ENCODE data around the gene SLC6A6. TPM values are rescaled to one million over a fixed set of nuclear protein-coding genes. Genes with fewer than 3 reads are reported as not detected.

Gene SLC6A6
- total RNA-seq, 1 donor from 2014 or later: 32.9 TPM

GRCh38 chr3:14369675-14370669, 32.4 kb upstream of the SLC6A6 start:
- Histone ChIP-seq H4K20me1 (ENCODE audit: low read depth) (no peaks in the 10 kb centered on the region), H2AFZ (replicated peaks) (no peak overlapping the region), H3K9ac (no peak overlapping the region), H3F3A (ENCODE audit: low read depth) (peaks cover 10% of the 10 kb centered on the region), H3K27me3 (no peaks in the 10 kb centered on the region), H3K4me1 (peaks cover 21% of the 10 kb centered on the region), H3K36me3 (no peaks in the 10 kb centered on the region), H3K4me2 (no peak overlapping the region), H3K9me3 (ENCODE audit: low read depth) (no peaks in the 10 kb centered on the region), H3K79me2 (ENCODE audit: low read depth) (no peaks in the 10 kb centered on the region), H3K27ac (no peak overlapping the region), H3K4me3 (no peak overlapping the region)
- H3K27ac Mint-ChIP-seq: peak overlapping the region; percentile 94
- H3K4me3 Mint-ChIP-seq: no peak overlapping the region
- no peaks in the 10 kb centered on the region for H3K36me3 Mint-ChIP-seq
- TF ChIP-seq CTCF (IDR thresholded peaks at IDR 0.05) (peak; percentile 40), EZH2 (IDR thresholded peaks at IDR 0.05) (no peak)
- peaks cover 31% of the 10 kb centered on the region for H3K4me1 Mint-ChIP-seq
- H3K9me3 Mint-ChIP-seq: no peaks in the 10 kb centered on the region
- H3K27me3 Mint-ChIP-seq (ENCODE audit: insufficient read depth, low read depth): peaks cover 7% of the 10 kb centered on the region
- DNase-seq (ENCODE audit: low spot score): peak; percentile 50

GRCh38 chr3:14370720-14371572, 31.5 kb upstream of the SLC6A6 start:
- H3K79me2 ChIP-seq (ENCODE audit: low read depth): no peaks in the 10 kb centered on the region
- no peak overlapping the region for H3K4me3 ChIP-seq
- peaks cover 7% of the 10 kb centered on the region for H3K27me3 Mint-ChIP-seq (ENCODE audit: insufficient read depth, low read depth)
- H3K4me2 ChIP-seq: no peak overlapping the region
- H3F3A ChIP-seq (ENCODE audit: low read depth): peaks cover 10% of the 10 kb centered on the region
- H3K27me3 ChIP-seq: no peaks in the 10 kb centered on the region
- H3K36me3 Mint-ChIP-seq: no peaks in the 10 kb centered on the region
- H2AFZ ChIP-seq (replicated peaks): no peak overlapping the region
- H3K4me1 Mint-ChIP-seq: peaks cover 31% of the 10 kb centered on the region
- H3K9ac ChIP-seq: no peak overlapping the region
- no peaks in the 10 kb centered on the region for H3K9me3 Mint-ChIP-seq
- H3K4me1 ChIP-seq: peaks cover 21% of the 10 kb centered on the region
- TF ChIP-seq EZH2phosphoT487 (IDR thresholded peaks at IDR 0.05) (no peak), EZH2 (IDR thresholded peaks at IDR 0.05) (no peak), CTCF (IDR thresholded peaks at IDR 0.05) (no peak)
- DNase-seq (ENCODE audit: low spot score): no peak
- H3K9me3 ChIP-seq (ENCODE audit: low read depth): no peaks in the 10 kb centered on the region
- H4K20me1 ChIP-seq (ENCODE audit: low read depth): no peaks in the 10 kb centered on the region
- no peak overlapping the region for H3K27ac ChIP-seq
- no peak overlapping the region for H3K27ac Mint-ChIP-seq
- no peak overlapping the region for H3K4me3 Mint-ChIP-seq
- no peaks in the 10 kb centered on the region for H3K36me3 ChIP-seq

- H3K9ac ChIP-seq: no peak overlapping the region
- H3K27ac ChIP-seq: no peak overlapping the region
- H3K4me3 ChIP-seq: no peak overlapping the region
- no peaks in the 10 kb centered on the region for H4K20me1 ChIP-seq (ENCODE audit: low read depth)
- no peaks in the 10 kb centered on the region for H3K79me2 ChIP-seq (ENCODE audit: low read depth)
- H3K4me2 ChIP-seq: no peak overlapping the region
- DNase-seq (ENCODE audit: low spot score): no peak
- Mint-ChIP-seq H3K36me3 (no peaks in the 10 kb centered on the region), H3K27me3 (ENCODE audit: insufficient read depth, low read depth) (peaks cover 7% of the 10 kb centered on the region), H3K27ac (no peak overlapping the region), H3K9me3 (no peaks in the 10 kb centered on the region), H3K4me3 (peak overlapping the region; percentile 31), H3K4me1 (peaks cover 25% of the 10 kb centered on the region)
- H2AFZ ChIP-seq (replicated peaks): no peak overlapping the region
- no peaks in the 10 kb centered on the region for H3K36me3 ChIP-seq
- no peaks in the 10 kb centered on the region for H3K27me3 ChIP-seq
- no peaks in the 10 kb centered on the region for H3K9me3 ChIP-seq (ENCODE audit: low read depth)
- peaks cover 17% of the 10 kb centered on the region for H3K4me1 ChIP-seq
- TF ChIP-seq EZH2phosphoT487 (IDR thresholded peaks at IDR 0.05): no peak
- TF ChIP-seq CTCF (IDR thresholded peaks at IDR 0.05): no peak
- no peak for TF ChIP-seq EZH2 (IDR thresholded peaks at IDR 0.05)
- H3F3A ChIP-seq (ENCODE audit: low read depth): peaks cover 10% of the 10 kb centered on the region
Observed at GRCh38 chr3:14371573-14372474, 30.6 kb upstream of the SLC6A6 start.

All from neural progenitor cell (in vitro differentiated cells).